H1 (cell line): ENCODE data around the gene KIAA1755. TPM values are rescaled to one million over a fixed set of nuclear protein-coding genes. Genes with fewer than 3 reads are reported as not detected.

ENCODE experiments used
- CHD2 ChIP-seq: IDR thresholded peaks from 2 replicates; pipeline ENCODE4 v1.6.1; 2012; ENCODE audit warnings: low read length, improper control_type of control experiment
- SIRT6 ChIP-seq: IDR thresholded peaks from one replicate; pipeline ENCODE4 v1.7.1; 2012; ENCODE audit warnings: low read length, inconsistent platforms
- polyA plus RNA-seq, 7 experiments: library from polyadenylated mRNA; depleted of rRNA in 3 of 7; stranded (reverse) in 5 of 7; unstranded in 2 of 7; fragments of >200 nt in 5 of 7; fragments of 200-250 nt in 2 of 7; gene quantifications; 1 replicate in 5 of 7; 2 replicates in 1 of 7; 4 replicates in 1 of 7; pipeline versions ENCODE4 v1.2.1 to v1.2.3, GENCODE V29; 2011 to 2013; ENCODE audit warnings: missing spikeins in 2 of 7, mixed read lengths in 2 of 7
- total RNA-seq: library from RNA; stranded (reverse); fragmentation: NEBNext Ultra II Directional; extraction: Animal tissue kit (Norgen Biotek cat#: 25700); gene quantifications from 2 replicates; pipeline ENCODE4 v1.2.1, GENCODE V29; 2021
- TF ChIP-seq, protein P1 (sequence below): IDR thresholded peaks from 2 replicates; pipeline ENCODE4 v1.6.1; 2012; ENCODE audit warnings: inconsistent platforms

The KIAA1755 gene
- total and polyA plus RNA-seq, 2 of the 8 experiments (the other 6 are each of a cell fraction or from before 2014, with no cell fraction given), result 0.23 TPM; not detected in 1

DNA sequence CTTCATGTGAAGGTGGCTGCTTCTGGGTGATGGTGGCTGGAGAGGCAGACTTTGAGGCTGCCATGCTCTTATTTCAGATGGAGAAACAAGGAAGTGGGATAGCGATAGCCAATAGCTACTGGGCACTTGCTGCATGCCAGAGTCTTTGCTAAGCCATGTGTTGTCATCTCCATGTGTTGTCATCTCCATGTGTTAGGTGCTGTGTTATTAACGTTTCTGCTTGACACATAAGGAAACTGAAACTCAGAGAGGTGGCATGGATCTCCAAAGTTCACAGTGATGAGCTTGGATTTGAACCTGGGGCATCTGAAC, 16.9 kb downstream of the KIAA1755 start (continued):
- TF ChIP-seq, protein P1, sequence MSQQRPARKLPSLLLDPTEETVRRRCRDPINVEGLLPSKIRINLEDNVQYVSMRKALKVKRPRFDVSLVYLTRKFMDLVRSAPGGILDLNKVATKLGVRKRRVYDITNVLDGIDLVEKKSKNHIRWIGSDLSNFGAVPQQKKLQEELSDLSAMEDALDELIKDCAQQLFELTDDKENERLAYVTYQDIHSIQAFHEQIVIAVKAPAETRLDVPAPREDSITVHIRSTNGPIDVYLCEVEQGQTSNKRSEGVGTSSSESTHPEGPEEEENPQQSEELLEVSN, result no peak
- no peak for TF ChIP-seq SIRT6
- no peak for TF ChIP-seq CHD2
